OCI-LY1 (cell line): ENCODE data around the gene XIAP.

Source experiments
- H2AFZ ChIP-seq: fragments of 200-600 bp; sonication (generic), shearing (Covaris generic); 2 replicates; pipeline ENCODE4 v1.6.0; 2014; ENCODE audit warnings: antibody characterized with exemption, mild to moderate bottlenecking, low read length
- H3F3A ChIP-seq: fragments of 200-600 bp; sonication (generic), shearing (Covaris generic); 2 replicates; pipeline ENCODE4 v1.6.0; 2014; ENCODE audit warnings: mild to moderate bottlenecking, antibody characterized with exemption, low read length, moderate library complexity; ENCODE audit not compliant: insufficient read depth
- H3K27ac ChIP-seq: fragments of 200-600 bp; sonication (generic); 2 replicates; pipeline ENCODE4 v1.5.1; 2014; ENCODE audit warnings: low read length, mixed run types, mild to moderate bottlenecking, low read depth; ENCODE audit not compliant: poor library complexity, severe bottlenecking
- H3K27me3 ChIP-seq: fragments of 200-600 bp; sonication (generic); 2 replicates; pipeline ENCODE4 v1.6.0; 2014; ENCODE audit warnings: antibody characterized with exemption, mild to moderate bottlenecking, low read length, moderate library complexity; ENCODE audit not compliant: insufficient read depth
- H3K36me3 ChIP-seq: fragments of 200-600 bp; sonication (generic); 2 replicates; pipeline ENCODE4 v1.6.1; 2014; ENCODE audit warnings: mild to moderate bottlenecking, antibody characterized with exemption, low read length, moderate library complexity, mixed read lengths; ENCODE audit not compliant: insufficient read depth
- H3K4me1 ChIP-seq: fragments of 200-600 bp; sonication (generic); 2 replicates; pipeline ENCODE4 v1.5.1; 2014; ENCODE audit warnings: mild to moderate bottlenecking, low read length, moderate library complexity; ENCODE audit not compliant: insufficient read depth, severe bottlenecking
- H3K4me2 ChIP-seq: fragments of 200-600 bp; sonication (generic), shearing (Covaris generic); 2 replicates; pipeline ENCODE4 v1.6.1; 2014; ENCODE audit warnings: low read length
- H3K4me3 ChIP-seq: fragments of 200-600 bp; sonication (generic); 2 replicates; pipeline ENCODE4 v1.5.1; 2014; ENCODE audit warnings: low read length, low read depth, mild to moderate bottlenecking, mixed read lengths; ENCODE audit not compliant: poor library complexity, severe bottlenecking
- H3K79me2 ChIP-seq: fragments of 200-600 bp; shearing (Covaris generic); 2 replicates; pipeline ENCODE4 v1.6.1; 2016; ENCODE audit warnings: mixed run types, low read length, mixed read lengths; ENCODE audit not compliant: insufficient read depth
- H3K9ac ChIP-seq: fragments of 200-600 bp; sonication (generic), shearing (Covaris generic); 2 replicates; pipeline ENCODE4 v1.6.1; 2014; ENCODE audit warnings: mild to moderate bottlenecking, low read length, mixed read lengths
- H3K9me2 ChIP-seq: fragments of 200-600 bp; sonication (generic), shearing (Covaris generic); 2 replicates; pipeline ENCODE4 v1.6.1; 2014; ENCODE audit warnings: low read depth, mild to moderate bottlenecking, low read length, mixed read lengths
- H3K9me3 ChIP-seq: fragments of 200-600 bp; shearing (Covaris generic); 2 replicates; pipeline ENCODE4 v1.6.1; 2014; ENCODE audit warnings: low read length, mixed read lengths
- H4K20me1 ChIP-seq: fragments of 200-600 bp; sonication (generic), shearing (Covaris generic); 2 replicates; pipeline ENCODE4 v1.6.0; 2016; ENCODE audit warnings: mild to moderate bottlenecking, low read length; ENCODE audit not compliant: insufficient read depth
- EZH2 ChIP-seq: fragments of 200-600 bp; sonication (generic), shearing (Covaris generic); IDR thresholded peaks from 2 replicates; pipeline ENCODE4 v1.8.0; 2017; ENCODE audit warnings: borderline replicate concordance, mixed run types, mild to moderate bottlenecking, antibody characterized with exemption, low read length, moderate library complexity, mixed read lengths
- TF ChIP-seq, protein P1 (sequence below): fragments of 200-600 bp; sonication (generic), shearing (Covaris generic); IDR thresholded peaks from 2 replicates; pipeline ENCODE4 v1.5.1; 2017; ENCODE audit warnings: mild to moderate bottlenecking, antibody characterized with exemption, low read length, moderate library complexity, mixed read lengths

XIAP gene

DNA sequence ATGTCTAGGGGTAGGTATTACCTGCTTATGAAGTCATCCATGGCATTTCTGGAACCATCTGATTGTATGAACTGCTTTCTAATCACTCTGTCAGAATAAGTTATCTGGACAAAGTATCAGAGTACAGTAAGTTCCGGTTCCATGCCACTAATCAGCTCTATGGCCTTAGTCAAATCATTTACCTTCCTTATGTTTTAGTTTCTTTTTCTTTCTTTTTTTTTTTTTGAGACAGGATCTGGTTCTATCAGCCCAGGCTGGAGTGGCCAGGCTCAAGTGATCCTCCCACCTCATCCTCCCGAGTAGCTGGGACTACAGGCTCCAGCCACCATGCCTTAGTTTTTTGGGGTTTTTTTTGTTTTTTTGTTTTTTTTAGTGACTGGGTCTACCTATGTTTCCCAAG lies 11.5 kb downstream of the XIAP start:
- Histone ChIP-seq H3K4me2 (no peak overlapping the region), H3K27ac (no peak overlapping the region), H3K9ac (no peak overlapping the region), H3K27me3 (no peaks in the 10 kb centered on the region), H3K4me1 (no peaks in the 10 kb centered on the region), H2AFZ (no peak overlapping the region), H3K79me2 (peaks cover 15% of the 10 kb centered on the region), H3K9me2 (no peaks in the 10 kb centered on the region), H3K4me3 (no peak overlapping the region), H3F3A (no peaks in the 10 kb centered on the region), H4K20me1 (no peaks in the 10 kb centered on the region), H3K36me3 (peaks cover 3% of the 10 kb centered on the region), H3K9me3 (no peaks in the 10 kb centered on the region)
- no peak for TF ChIP-seq EZH2
- TF ChIP-seq, protein P1, sequence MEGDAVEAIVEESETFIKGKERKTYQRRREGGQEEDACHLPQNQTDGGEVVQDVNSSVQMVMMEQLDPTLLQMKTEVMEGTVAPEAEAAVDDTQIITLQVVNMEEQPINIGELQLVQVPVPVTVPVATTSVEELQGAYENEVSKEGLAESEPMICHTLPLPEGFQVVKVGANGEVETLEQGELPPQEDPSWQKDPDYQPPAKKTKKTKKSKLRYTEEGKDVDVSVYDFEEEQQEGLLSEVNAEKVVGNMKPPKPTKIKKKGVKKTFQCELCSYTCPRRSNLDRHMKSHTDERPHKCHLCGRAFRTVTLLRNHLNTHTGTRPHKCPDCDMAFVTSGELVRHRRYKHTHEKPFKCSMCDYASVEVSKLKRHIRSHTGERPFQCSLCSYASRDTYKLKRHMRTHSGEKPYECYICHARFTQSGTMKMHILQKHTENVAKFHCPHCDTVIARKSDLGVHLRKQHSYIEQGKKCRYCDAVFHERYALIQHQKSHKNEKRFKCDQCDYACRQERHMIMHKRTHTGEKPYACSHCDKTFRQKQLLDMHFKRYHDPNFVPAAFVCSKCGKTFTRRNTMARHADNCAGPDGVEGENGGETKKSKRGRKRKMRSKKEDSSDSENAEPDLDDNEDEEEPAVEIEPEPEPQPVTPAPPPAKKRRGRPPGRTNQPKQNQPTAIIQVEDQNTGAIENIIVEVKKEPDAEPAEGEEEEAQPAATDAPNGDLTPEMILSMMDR, result no peak

DNA sequence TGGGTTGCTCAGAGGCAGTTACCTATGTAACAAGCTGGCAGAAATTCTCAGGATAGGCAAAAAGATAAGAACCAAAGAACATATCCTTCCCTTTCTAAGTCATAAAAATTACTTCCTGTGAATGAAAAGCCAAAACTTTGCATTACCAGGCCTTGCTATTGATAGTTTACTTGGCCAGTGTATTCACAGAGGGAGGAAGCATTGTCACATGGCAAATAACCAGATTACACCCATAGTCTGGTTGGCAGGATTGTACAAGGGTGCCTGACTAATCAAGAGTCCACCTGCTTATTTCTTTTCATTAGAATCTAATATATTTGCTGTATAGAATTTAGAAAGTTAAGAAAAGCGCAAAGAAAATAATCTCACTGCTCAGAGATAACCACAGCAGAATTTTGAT lies 14.1 kb downstream of the XIAP start:
- H3K9me2 ChIP-seq, result no peaks in the 10 kb centered on the region
- no peaks in the 10 kb centered on the region for H3K9me3 ChIP-seq
- no peaks in the 10 kb centered on the region for H3K27me3 ChIP-seq
- H3K36me3 ChIP-seq, result peaks cover 3% of the 10 kb centered on the region
- no peak overlapping the region for H3K9ac ChIP-seq
- TF ChIP-seq, protein P1, result no peak
- TF ChIP-seq EZH2, result no peak
- no peak overlapping the region for H2AFZ ChIP-seq
- H4K20me1 ChIP-seq, result no peaks in the 10 kb centered on the region
- H3F3A ChIP-seq, result no peaks in the 10 kb centered on the region
- no peak overlapping the region for H3K4me2 ChIP-seq
- H3K4me1 ChIP-seq, result peaks cover 22% of the 10 kb centered on the region
- no peak overlapping the region for H3K27ac ChIP-seq
- H3K79me2 ChIP-seq, result peaks cover 16% of the 10 kb centered on the region
- H3K4me3 ChIP-seq, result no peak overlapping the region

GRCh38 chrX:123876177-123876576 lies 16.3 kb downstream of the XIAP start:
- H3K4me2 ChIP-seq, result no peak overlapping the region
- no peaks in the 10 kb centered on the region for H3K9me3 ChIP-seq
- no peaks in the 10 kb centered on the region for H3K27me3 ChIP-seq
- H4K20me1 ChIP-seq, result no peaks in the 10 kb centered on the region
- H2AFZ ChIP-seq, result no peak overlapping the region
- peaks cover 10% of the 10 kb centered on the region; the same call in 1 of the 2 replicates for H3K79me2 ChIP-seq
- no peak overlapping the region for H3K27ac ChIP-seq
- H3K36me3 ChIP-seq, result peaks cover 3% of the 10 kb centered on the region
- H3F3A ChIP-seq, result no peaks in the 10 kb centered on the region
- TF ChIP-seq EZH2, result no peak
- TF ChIP-seq, protein P1, result no peak
- no peak overlapping the region for H3K9ac ChIP-seq
- no peak overlapping the region for H3K4me3 ChIP-seq
- no peaks in the 10 kb centered on the region for H3K9me2 ChIP-seq
- H3K4me1 ChIP-seq, result peaks cover 23% of the 10 kb centered on the region
